G401 (cell line): Measurements from ENCODE around the gene PRKD1. TPM values are rescaled to one million over a fixed set of nuclear protein-coding genes. Genes with fewer than 3 reads are reported as not detected.
"Not testable (repeated sequence)": the region's sequence is repeated elsewhere in the genome, so short reads cannot be mapped to it uniquely, and the experiment has no call there.

Source experiments
- DNase-seq: peaks from one replicate; pipeline ENCODE4 v3.0.0-alpha.2; 2015; ENCODE audit warnings: low spot score
- in situ Hi-C: cut with HindIII; loops from 2 replicates; pipeline ENCODE4 v1.10.0; 2016; ENCODE audit warnings: low sequenced_read_pairs, mixed read lengths
- total RNA-seq: library from RNA; depleted of rRNA; stranded (reverse); fragments of >200 nt; shearing (Covaris generic); gene quantifications from 2 replicates; pipeline ENCODE4 v1.2.3, GENCODE V29; 2014

The PRKD1 gene
- total RNA-seq, 1 experiment from 2014 or later: not detected

DNA sequence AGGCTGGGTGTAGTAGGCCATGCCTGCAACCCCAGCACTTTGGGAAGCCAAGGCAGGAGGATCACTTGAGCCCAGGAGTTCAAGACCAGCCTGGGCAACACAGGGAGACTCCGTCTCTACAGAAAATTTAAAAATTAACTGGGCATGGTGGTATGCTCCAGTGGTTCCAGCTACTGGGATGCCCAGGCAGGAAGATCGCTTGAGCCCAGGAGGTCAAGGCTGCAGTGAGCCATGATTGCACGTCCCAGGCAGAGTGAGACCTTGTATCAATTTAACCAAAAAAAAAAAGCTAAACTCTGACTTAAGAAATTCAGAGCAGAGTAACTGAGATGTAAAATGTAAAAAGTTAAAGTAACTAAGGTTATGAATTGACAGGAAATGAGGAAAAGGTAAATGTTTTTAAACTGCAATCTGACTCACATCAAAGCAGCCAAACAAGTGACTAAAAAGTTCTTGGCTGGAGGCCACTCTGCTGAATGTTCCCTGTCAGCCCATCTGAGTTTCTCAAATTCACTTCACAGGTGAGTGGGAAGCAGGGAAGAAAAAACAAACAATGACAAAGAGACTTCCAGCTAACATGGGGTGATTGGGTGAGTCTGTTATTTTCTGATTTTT lies 21.3 kb downstream of the PRKD1 start:
- DNase-seq: no peak
- in situ Hi-C loops: no loop called here

DNA sequence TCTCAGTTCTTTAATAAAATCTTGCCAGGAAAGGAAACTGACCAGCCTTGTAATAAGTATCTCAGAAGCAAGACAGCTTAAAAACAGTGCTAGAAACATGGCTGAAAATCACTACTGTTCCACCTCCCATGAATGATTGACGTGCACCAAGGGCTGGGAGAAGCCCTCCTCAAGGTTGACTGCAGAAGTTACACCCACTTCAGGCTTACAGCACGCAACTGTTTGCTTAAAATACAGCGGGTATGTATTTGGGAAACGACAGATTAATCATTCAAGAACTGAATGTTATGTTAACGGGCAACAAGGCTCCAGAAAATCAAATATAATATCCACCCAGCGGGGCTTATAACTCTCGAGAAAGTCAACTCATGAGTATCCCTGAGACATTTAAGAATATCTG lies 22.1 kb downstream of the PRKD1 start:
- DNase-seq: no peak
- in situ Hi-C loops: no loop called here

DNA sequence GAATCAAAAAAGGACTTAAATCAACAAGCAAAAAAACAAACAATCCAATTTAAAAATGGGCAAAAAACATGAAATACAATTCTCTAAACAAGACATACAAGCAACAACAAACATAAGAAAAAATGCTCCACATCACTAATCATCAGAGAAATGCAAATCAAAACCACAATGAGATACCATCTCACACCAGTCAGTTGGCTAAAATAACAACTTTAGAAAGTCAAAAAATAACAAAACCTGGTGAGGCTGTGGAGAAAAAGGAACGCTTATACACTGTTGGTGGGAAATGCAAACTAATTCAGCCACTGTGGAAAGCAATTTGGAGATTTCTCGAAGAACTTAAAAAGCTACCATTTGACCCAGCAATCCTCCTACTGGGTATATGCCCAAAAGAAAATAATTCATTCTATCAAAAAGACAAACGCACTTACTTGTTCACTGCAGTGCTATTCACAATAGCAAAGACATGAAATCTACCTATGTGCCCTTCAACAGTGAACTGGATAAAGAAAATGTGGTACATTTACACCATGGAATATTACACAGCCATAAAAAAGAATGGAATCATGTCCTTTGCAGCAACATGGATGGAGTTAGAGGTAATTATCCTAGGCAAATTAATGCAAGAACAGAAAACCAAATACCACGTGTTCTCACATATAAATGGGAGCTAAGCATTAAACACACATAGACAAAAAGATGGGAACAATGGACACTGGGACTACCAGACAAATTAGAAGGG lies 26.9 kb downstream of the PRKD1 start:
- DNase-seq: no peak
- in situ Hi-C loops: no loop called here

DNA sequence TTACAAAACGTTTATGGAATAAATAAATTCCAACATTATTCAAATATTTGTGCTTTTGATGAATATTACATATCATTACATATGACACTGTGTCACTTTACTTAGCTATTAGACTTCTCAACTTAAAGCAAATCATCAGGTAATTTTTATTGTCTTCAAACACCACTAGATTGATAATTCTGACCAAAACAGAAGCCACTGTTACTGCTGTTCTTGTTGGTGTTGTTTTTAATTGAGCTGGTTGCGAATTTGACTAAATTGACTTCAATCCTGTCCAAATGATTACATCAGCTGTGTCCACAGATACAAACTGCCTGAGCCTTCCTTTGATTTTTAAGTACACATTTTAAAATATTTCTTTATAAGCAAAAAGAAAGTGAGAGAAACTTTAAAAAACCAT lies 29.2 kb downstream of the PRKD1 start:
- DNase-seq: no peak
- in situ Hi-C loops: no loop called here

DNA sequence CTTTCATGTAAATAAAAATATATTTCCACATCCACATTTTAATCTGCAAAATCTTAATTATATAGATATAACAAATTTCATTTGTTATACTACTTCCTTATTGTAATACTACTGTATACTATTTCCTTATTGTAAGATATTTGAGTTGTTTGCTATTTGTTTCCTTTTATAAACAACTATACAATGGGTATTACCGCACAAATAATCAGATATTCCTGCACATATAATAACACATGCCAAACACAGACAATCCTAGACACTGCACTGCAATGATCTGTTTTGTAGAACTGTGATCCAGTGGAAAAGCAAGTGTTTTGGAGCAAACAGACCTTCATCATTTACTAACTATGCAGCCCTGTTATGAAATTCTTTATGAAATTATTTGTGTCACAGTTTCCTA lies 30.5 kb downstream of the PRKD1 start:
- no peak for DNase-seq
- in situ Hi-C loops: no loop called here

DNA sequence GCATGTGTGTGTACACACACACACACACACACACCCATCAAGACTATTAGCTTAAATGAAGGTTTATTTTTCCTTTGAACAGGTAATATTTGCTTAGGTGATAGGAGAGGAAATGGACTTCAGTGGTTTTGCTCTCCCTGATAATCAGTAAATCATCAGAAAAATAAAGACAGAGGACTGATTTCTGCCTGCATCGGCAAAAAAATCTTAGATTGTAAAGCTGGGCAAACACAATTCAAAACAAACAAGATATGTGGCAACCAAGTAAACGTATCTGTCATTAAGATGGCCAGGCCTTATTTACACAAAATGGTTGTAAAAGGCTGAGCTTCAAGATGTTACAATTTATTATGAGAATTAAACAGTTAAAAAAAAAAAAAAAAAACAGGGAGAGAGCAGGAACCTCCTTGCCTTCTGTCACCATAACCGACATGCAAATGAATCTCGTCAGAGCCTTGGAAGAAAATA lies 31.3 kb downstream of the PRKD1 start:
- DNase-seq: no peak
- in situ Hi-C loops: no loop called here

DNA sequence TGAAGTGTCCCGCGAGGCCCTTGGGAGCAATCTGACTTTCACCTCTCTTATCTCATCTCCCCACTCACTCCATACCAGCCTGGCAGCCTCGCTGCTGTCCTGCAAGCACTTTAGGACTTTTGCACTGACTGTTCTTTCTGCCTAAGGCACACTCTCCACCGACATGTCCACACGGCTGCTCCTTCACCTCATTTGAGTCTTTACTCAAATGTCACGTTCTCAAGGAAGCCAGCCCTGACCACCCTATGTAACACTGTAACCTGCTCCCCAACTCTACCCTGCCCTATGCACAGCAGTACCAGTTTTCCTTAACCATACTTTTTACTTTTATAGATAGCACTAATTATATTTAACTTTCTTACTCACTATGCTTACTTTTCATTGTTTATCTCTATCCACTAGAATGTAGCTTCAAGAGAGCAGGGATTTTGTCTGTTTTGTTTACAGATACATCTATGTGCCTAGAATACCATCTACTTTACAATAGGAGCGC lies 32.0 kb downstream of the PRKD1 start:
- in situ Hi-C loops: no loop called here
- DNase-seq: no peak

DNA sequence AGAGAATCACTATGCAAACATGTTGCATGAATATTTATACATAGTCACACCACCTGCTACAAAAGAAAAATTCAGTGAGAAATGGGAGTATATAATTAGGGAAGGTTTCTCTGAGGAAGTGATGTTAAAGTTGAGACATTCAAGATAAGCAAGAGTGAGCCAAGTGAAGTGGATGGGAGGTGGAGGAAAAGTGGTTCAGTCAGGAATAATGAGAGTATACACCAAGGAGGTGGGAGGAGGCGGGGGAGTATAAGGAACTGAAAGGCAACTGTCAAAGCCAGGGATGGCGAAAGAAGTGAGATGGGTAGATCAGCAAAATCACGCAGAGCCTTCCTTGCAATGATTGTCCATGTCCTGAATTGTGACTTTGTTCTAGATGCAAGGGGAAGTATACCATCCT lies 33.7 kb downstream of the PRKD1 start:
- DNase-seq: no peak
- in situ Hi-C loops: no loop called here

DNA sequence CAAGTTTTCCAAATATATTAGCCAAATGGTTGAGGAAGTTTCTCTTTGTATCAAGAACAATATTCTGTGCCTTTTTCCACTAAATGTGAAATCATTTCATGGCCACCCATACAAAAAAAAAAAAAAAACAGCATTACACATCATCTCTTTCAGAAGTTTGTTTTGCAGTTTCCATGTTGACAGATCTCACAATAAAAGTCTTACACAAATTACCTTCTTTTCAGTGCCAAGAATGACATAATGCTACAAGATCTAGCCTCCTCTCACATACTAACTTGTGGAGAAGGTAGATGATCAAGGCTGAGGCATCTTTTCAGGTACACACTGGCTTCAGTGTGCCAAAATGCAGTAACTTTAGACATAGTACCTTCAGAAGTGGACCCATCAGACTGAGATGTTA lies 35.3 kb downstream of the PRKD1 start:
- DNase-seq: no peak
- in situ Hi-C loops: no loop called here

DNA sequence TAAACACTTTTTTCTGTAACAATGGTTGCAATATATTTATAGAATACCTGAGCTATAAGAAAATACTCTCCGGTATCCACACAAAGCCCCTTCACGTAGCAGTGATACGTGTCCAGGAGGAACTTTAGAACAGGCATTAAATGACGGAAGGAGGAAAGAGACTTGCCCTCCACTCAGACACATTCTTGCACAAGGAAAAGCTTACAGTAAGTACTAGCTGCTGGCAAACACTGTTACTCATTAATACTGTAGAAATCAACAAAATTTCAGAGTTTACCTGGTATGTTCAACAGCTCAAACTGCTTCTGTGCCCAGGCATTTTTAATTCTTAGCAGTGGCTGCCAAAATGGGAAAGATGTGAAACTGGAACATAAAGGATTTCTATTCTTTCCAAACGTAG lies 41.7 kb downstream of the PRKD1 start:
- DNase-seq: no peak
- in situ Hi-C loops: no loop called here

DNA sequence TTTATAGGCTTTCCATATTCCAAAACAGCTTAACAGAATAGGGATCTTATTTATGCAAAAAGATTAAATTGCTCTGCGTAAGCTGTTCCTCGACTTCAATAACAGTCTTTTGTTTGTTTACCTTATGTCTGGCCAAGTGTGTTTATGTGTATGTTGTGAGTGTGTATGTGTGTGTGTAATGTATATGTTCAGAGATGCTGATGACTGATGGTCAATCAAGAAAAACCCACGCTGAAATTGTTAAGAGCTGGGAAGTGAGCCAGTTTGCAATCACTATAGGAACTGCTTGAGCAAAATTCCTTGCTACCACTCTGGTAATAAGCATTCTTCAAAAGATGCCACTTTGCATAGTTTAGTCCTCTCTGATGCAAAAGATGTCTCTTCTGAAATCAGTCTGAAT lies 59.6 kb downstream of the PRKD1 start:
- in situ Hi-C loops: no loop called here
- no peak for DNase-seq

DNA sequence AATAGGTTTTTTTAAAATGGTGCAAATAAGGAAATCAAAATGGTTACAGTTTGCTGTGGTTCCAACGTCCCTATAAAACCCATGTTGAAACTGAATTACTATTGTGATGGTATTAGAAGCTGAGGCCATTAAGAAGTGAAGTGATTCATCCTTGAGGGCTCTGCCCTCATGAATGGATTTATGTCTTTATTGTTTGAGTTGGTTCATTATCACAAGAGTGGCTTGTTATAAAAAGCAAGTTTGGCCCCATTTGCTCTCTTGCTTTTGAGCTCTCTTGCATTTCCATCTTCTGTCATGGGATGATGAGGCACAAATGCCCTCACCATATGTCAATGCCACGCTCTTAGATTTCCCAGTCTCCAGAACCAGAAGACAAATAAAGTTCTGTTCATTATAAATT lies 62.3 kb downstream of the PRKD1 start:
- DNase-seq: no peak
- in situ Hi-C loops: no loop called here

DNA sequence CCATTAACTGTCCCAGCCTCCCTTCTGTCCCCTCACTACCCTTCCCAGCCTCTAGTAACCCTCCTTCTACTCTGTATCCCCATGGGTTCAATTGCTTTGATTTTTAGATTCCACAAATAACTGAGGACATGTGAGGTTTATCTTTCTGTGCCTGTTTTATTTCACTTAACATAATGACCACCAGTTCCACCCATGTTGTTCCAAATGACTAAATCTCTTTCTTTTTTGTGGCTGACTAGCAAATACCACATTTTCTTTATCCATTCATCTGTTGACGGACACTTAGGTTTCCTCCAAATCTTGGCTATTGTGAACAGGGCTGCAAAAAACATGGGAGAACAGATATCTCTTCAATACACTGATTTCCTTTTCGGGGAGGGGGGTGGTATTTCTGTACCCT lies 65.7 kb downstream of the PRKD1 start:
- in situ Hi-C loops: no loop called here
- no peak for DNase-seq

DNA sequence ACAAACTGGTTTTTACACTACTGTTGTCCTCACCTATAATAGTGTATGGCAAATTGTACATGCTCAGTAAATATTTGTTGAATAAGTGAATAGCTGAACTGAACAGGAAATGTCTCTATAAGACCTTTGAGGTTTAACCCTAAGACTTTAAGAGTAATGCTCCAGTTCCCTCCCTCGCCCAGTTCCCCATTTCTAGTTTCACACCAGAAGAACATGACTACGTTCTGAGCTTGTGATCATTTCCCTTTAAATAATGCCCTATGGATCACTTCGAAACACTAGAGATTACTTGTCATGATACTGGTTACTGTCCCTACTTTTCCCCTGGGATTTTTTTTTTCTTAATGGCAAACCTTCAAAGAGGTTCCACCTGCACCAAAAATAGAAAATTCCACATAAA lies 69.3 kb downstream of the PRKD1 start:
- DNase-seq: no peak
- in situ Hi-C loops: no loop called here

DNA sequence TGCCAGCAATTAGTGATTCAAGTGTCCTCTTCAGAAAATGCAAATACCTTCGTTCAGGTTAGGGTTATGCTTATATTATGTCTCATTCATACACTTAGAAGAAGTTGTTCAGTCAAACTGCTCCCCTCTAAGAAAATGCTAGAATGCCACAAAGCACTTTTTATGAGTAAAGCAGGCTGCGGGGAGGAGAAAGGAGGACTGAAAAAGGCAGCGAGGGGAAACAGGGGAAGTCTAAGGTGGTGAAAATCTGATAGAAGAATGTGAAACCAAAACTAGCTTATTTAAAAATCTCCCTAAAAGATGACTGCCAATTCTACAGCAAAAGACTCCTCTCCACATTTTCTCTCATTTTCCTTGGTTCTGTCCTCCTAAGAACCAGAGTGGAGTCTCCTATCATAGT lies 70.1 kb downstream of the PRKD1 start:
- DNase-seq: no peak
- in situ Hi-C loops: no loop called here

DNA sequence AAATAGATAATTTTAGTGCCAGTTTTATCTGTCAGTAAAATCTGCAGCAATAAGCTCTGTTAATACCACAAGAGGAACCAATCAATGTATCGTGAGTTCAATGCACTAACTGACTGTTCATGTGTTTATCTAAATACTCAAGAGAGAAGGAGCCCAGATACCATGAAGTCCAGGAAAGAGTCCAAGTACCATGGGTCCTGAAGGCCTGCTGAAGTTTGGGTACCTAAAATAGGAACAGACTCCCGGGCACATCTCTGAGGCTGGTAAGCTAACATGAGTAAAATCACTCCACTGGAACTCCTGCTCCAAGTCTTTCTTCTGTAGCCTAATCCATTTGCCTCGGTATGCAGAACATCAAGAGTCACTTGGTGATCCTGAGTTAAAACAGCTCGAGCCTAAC lies 71.1 kb downstream of the PRKD1 start:
- in situ Hi-C loops: no loop called here
- DNase-seq: no peak

DNA sequence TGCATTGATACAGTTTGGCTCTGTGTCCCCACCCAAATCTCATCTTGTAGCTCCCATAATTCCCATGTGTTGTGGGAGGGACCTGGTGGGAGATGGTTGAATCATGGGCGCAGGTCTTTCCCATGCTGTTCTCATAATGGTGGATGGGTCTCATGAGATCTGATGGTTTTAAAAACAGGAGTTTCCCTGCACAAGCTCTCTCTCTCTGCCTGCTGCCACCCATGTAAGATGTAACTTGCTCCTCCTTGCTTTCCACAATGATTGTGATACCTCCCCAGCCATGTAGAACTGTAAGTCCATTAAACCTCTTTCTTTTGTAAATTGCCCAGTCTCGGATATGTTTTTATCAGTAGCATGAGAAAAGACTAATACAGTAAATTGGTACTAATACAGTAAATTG lies 74.0 kb downstream of the PRKD1 start:
- in situ Hi-C loops, DNase-seq: not testable (repeated sequence)

DNA sequence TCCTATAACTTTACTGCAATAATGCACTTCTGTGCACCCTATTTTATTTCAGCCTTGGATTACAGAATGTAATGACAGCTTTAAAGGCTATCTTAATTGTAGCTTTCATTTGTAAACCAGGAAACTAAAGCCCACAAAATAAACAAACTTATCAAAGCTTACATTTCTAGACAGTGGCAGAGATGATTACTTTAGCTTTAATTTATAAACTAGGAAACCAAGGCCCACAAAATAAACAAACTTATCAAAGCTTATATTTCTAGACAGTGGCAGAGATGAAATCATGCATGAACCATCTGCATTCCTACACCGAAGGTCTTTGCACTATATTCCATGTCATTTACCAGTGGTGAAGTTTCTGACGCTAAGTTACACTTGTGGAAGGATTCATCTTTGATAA lies 74.4 kb downstream of the PRKD1 start:
- in situ Hi-C loops: no loop called here
- no peak for DNase-seq

DNA sequence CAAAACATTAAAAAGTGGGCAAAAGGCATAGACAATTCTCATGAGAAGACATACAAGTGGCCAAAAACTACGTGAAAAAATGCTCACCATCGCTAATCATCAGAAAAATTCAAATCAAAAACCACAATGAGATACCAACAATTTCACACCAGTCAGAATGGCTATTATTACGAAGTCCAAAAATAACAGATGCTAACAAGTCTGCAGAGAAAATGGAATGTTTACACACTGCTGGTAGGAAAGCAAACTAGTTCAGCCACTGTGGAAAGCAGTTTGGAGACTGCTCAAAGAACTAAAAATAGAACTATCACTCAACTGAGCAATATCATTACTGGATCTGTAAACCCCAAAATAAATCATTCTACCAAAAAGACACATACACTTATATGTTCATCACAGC lies 76.2 kb downstream of the PRKD1 start:
- in situ Hi-C loops: no loop called here
- DNase-seq: no peak

DNA sequence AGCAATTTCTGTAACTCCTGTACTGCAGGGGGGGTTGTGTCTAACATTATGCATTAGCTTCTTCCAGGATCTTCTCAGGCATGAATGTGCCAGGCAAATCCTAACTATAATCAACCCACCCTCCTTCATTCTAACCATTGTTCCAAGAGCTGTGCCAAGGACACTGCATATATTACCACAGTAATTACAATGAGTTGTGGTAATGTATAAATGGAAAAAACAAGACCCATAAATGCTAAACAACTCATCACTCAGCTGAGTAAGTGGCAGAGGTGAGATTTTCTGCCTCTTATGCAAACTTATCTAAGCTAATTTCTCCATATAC lies 80.6 kb downstream of the PRKD1 start:
- DNase-seq: no peak
- in situ Hi-C loops: no loop called here
